ENCODE results near the gene DBP.

Gene DBP

DNA sequence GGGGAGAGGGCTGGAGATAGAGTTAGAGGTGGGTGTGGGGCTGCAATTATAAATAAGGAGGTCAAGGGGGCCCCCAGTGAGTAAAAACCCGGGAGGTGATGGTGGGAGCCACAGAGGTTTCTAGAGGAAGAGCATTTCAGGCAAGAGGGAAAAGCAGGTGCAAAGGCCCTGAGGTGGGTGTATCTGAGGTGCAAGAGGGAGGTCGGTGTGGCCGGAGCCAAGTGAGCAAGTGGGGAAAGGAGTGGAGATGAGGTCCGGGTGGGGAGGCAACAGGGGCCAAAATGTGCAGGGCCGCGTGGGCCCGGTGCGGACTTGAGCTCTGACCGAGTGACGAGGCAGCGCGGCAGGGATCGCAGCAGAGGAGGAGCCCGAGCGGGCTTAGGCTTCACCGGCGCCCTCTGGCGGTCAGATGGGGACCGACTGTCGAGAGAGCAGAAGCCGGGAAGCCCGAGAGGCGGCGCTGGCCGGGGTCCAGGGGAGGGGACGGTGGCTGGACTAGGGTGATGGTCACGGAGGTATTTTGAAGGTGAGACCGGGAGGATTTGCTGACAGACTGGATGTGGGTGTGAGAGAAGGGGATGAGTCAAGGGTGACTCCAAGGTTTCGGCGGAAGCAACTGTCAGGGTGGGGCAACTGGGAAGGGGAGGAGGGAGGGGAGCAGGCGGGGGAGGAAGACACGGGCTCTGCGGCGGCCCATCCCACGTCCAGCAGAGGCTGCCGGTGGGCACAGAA lies 48.3 kb downstream of the DBP start:
- peak overlapping the region; percentile 38 for H3K4me3 ChIP-seq (ENCODE audit: low read depth, low read length)
- TF ChIP-seq, protein P1, sequence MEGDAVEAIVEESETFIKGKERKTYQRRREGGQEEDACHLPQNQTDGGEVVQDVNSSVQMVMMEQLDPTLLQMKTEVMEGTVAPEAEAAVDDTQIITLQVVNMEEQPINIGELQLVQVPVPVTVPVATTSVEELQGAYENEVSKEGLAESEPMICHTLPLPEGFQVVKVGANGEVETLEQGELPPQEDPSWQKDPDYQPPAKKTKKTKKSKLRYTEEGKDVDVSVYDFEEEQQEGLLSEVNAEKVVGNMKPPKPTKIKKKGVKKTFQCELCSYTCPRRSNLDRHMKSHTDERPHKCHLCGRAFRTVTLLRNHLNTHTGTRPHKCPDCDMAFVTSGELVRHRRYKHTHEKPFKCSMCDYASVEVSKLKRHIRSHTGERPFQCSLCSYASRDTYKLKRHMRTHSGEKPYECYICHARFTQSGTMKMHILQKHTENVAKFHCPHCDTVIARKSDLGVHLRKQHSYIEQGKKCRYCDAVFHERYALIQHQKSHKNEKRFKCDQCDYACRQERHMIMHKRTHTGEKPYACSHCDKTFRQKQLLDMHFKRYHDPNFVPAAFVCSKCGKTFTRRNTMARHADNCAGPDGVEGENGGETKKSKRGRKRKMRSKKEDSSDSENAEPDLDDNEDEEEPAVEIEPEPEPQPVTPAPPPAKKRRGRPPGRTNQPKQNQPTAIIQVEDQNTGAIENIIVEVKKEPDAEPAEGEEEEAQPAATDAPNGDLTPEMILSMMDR (IDR thresholded peaks at IDR 0.05; ENCODE audit: low read depth, low read length): peak; percentile 94
- in situ Hi-C loops (cut with HindIII; ENCODE audit: low sequenced_read_pairs): no loop called here
- DNase-seq (ENCODE audit: low read depth, low spot score): peak; percentile 81

DNA sequence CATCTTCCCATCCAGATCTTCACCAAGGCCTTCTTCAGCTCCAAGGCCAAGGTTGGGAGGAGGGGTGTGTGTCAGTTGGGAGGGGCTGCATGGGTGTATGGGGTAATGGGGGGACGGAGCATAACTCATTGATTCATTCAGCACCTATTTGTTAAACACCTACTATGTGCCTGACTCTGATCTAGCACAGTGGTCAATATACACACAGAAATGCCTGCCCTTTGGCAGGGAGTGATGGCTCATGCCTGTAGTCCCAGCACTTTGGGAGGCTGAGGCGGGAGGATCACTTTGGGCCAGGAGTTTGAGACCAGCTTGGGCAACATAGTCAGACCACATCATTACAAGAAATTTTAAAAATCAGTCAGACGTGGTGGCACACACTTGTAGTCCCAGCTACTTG lies 49.8 kb downstream of the DBP start:
- TF ChIP-seq, protein P1 (IDR thresholded peaks at IDR 0.05; ENCODE audit: low read depth, low read length): no peak
- in situ Hi-C loops (cut with HindIII; ENCODE audit: low sequenced_read_pairs): no loop called here

DNA sequence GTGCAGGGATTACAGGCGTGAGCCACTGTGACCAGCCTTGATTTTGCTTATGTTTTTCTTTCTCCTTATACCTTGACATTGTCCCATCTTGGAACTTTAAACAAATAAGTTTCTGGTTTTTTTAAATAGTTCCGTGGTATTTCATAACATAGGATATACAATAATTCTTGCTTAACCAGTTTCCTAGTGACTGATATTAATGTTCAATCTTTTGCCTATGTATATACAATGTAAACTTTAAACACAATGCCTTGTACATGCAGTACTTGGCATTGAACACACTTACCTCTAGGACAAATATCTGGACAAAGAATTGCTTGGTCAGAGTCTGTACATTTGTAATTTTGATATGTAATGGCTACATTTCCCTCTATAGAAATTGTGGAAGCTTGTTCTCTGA lies 55.0 kb downstream of the DBP start:
- no peak for DNase-seq (ENCODE audit: low read depth, low spot score)
- in situ Hi-C loops (cut with HindIII; ENCODE audit: low sequenced_read_pairs): no loop called here
- H3K4me3 ChIP-seq (ENCODE audit: low read depth, low read length): no peak overlapping the region
- TF ChIP-seq, protein P1 (IDR thresholded peaks at IDR 0.05; ENCODE audit: low read depth, low read length): no peak

More for the DNA sequence above, 49.8 kb downstream of the DBP start:
- no peak overlapping the region for H3K4me3 ChIP-seq (ENCODE audit: low read depth, low read length)
- DNase-seq (ENCODE audit: low read depth, low spot score): no peak

Measured in astrocyte of the spinal cord (primary cell).